WTC11 (cell line): ENCODE data around the gene LEAP2. TPM values are rescaled to one million over a fixed set of nuclear protein-coding genes. Genes with fewer than 3 reads are reported as not detected.

Experiments used
- ATAC-seq: fragments of 200-7000 bp; cut with Tn5 transposase; 2 replicates; pipeline ENCODE4 v1.10.0; 2021; ENCODE audit warnings: mild to moderate bottlenecking, moderate library complexity
- CTCF ChIA-PET: fragments of 300-600 bp; sonication (Branson Sonifier 250); formaldehyde crosslinking; loops from one replicate; lab custom pipeline; 2021; ENCODE audit warnings: antibody characterized with exemption; lab: Charles Lee
- POLR2A ChIA-PET: fragments of 350-600 bp; sonication (Branson Sonifier 250); formaldehyde crosslinking; loops from one replicate; lab custom pipeline; 2021; ENCODE audit warnings: antibody characterized with exemption; lab: Charles Lee
- DNase-seq: peaks from one replicate; pipeline ENCODE4 v3.0.0; 2021; ENCODE audit warnings: low spot score
- H3K27ac Mint-ChIP-seq: 2 replicates; pipeline ENCODE4 v1.8.0; 2021; ENCODE audit warnings: mixed read lengths
- H3K27me3 Mint-ChIP-seq: 2 replicates; pipeline ENCODE4 v1.8.0; 2021; ENCODE audit warnings: low read depth, mild to moderate bottlenecking, moderate library complexity, mixed read lengths
- H3K36me3 Mint-ChIP-seq: 2 replicates; pipeline ENCODE4 v1.8.0; 2021; ENCODE audit warnings: mixed read lengths
- H3K4me1 Mint-ChIP-seq: 2 replicates; pipeline ENCODE4 v1.8.0; 2022; ENCODE audit warnings: mixed read lengths
- H3K4me3 Mint-ChIP-seq: 2 replicates; pipeline ENCODE4 v1.8.0; 2021; ENCODE audit warnings: mild to moderate bottlenecking, moderate library complexity, mixed read lengths
- H3K9me3 Mint-ChIP-seq: 2 replicates; pipeline ENCODE4 v1.8.0; 2021; ENCODE audit warnings: mixed read lengths
- ARID4B ChIP-seq: sonication (generic); formaldehyde crosslinking; IDR thresholded peaks from 2 replicates; pipeline ENCODE4 v1.8.0; 2023; ENCODE audit warnings: missing genetic modification reagents, mild to moderate bottlenecking, borderline replicate concordance
- ESRRA ChIP-seq: sonication (generic); formaldehyde crosslinking; IDR thresholded peaks from 2 replicates; pipeline ENCODE4 v1.8.1; 2022; ENCODE audit warnings: mild to moderate bottlenecking, missing genetic modification reagents, borderline replicate concordance
- NFE2L1 ChIP-seq: sonication (generic); formaldehyde crosslinking; IDR thresholded peaks from 2 replicates; pipeline ENCODE4 v1.8.1; 2023; ENCODE audit warnings: missing genetic modification reagents
- PREB ChIP-seq: sonication (generic); formaldehyde crosslinking; IDR thresholded peaks from 2 replicates; pipeline ENCODE4 v1.8.1; 2022; ENCODE audit warnings: mild to moderate bottlenecking, missing genetic modification reagents, moderate library complexity, borderline replicate concordance
- SOX15 ChIP-seq: fragments of 250-450 bp; sonication (Bioruptor Pico); IDR thresholded peaks from 2 replicates; pipeline ENCODE4 v1.9.0; 2021; ENCODE audit warnings: mild to moderate bottlenecking
- TP53 ChIP-seq: sonication (generic); formaldehyde crosslinking; IDR thresholded peaks from 2 replicates; pipeline ENCODE4 v1.8.1; 2023; ENCODE audit warnings: mild to moderate bottlenecking, missing genetic modification reagents
- ZBTB21 ChIP-seq: sonication (generic); formaldehyde crosslinking; IDR thresholded peaks from 2 replicates; pipeline ENCODE4 v1.8.1; 2023; ENCODE audit warnings: mild to moderate bottlenecking, missing genetic modification reagents, borderline replicate concordance
- ZMAT4 ChIP-seq: fragments of 250-450 bp; sonication (Bioruptor Pico); IDR thresholded peaks from 2 replicates; pipeline ENCODE4 v1.9.0; 2021; ENCODE audit warnings: mild to moderate bottlenecking
- ZNF317 ChIP-seq: sonication (generic); formaldehyde crosslinking; IDR thresholded peaks from 2 replicates; pipeline ENCODE4 v1.8.1; 2023; ENCODE audit warnings: low read depth, mild to moderate bottlenecking, moderate library complexity, missing genetic modification reagents, borderline replicate concordance
- total RNA-seq: library from RNA; stranded (reverse); gene quantifications from 3 replicates; pipeline ENCODE4 v1.2.3, GENCODE V29; 2021
- TF ChIP-seq, protein P1 (sequence below): sonication (generic); formaldehyde crosslinking; IDR thresholded peaks from 2 replicates; pipeline ENCODE4 v1.8.1; 2023; ENCODE audit warnings: mild to moderate bottlenecking, missing genetic modification reagents, borderline replicate concordance
- TF ChIP-seq, protein P2 (sequence below): sonication (generic); formaldehyde crosslinking; IDR thresholded peaks from 2 replicates; pipeline ENCODE4 v1.8.1; 2022; ENCODE audit warnings: mild to moderate bottlenecking, moderate library complexity, missing genetic modification reagents
- TF ChIP-seq, protein P3 (sequence below): sonication (generic); formaldehyde crosslinking; IDR thresholded peaks from 2 replicates; pipeline ENCODE4 v1.8.1; 2023; ENCODE audit warnings: mild to moderate bottlenecking, missing genetic modification reagents
- TF ChIP-seq, protein P4 (sequence below): sonication (generic); formaldehyde crosslinking; IDR thresholded peaks from 2 replicates; pipeline ENCODE4 v1.8.0; 2022; ENCODE audit warnings: mild to moderate bottlenecking, missing genetic modification reagents
- TF ChIP-seq, protein P5 (sequence below): sonication (generic); formaldehyde crosslinking; IDR thresholded peaks from 2 replicates; pipeline ENCODE4 v1.8.0; 2022; ENCODE audit warnings: mild to moderate bottlenecking, missing genetic modification reagents
- TF ChIP-seq, protein P6 (sequence below): fragments of 250-450 bp; sonication (Bioruptor Pico); IDR thresholded peaks from 2 replicates; pipeline ENCODE4 v2.1.2; 2022; ENCODE audit warnings: mild to moderate bottlenecking, moderate library complexity

The LEAP2 gene
- total RNA-seq, 1 experiment from 2014 or later = 2.0 TPM

- TF ChIP-seq ARID4B (CRISPR knock-in tag) = no peak
- TF ChIP-seq, protein P1, sequence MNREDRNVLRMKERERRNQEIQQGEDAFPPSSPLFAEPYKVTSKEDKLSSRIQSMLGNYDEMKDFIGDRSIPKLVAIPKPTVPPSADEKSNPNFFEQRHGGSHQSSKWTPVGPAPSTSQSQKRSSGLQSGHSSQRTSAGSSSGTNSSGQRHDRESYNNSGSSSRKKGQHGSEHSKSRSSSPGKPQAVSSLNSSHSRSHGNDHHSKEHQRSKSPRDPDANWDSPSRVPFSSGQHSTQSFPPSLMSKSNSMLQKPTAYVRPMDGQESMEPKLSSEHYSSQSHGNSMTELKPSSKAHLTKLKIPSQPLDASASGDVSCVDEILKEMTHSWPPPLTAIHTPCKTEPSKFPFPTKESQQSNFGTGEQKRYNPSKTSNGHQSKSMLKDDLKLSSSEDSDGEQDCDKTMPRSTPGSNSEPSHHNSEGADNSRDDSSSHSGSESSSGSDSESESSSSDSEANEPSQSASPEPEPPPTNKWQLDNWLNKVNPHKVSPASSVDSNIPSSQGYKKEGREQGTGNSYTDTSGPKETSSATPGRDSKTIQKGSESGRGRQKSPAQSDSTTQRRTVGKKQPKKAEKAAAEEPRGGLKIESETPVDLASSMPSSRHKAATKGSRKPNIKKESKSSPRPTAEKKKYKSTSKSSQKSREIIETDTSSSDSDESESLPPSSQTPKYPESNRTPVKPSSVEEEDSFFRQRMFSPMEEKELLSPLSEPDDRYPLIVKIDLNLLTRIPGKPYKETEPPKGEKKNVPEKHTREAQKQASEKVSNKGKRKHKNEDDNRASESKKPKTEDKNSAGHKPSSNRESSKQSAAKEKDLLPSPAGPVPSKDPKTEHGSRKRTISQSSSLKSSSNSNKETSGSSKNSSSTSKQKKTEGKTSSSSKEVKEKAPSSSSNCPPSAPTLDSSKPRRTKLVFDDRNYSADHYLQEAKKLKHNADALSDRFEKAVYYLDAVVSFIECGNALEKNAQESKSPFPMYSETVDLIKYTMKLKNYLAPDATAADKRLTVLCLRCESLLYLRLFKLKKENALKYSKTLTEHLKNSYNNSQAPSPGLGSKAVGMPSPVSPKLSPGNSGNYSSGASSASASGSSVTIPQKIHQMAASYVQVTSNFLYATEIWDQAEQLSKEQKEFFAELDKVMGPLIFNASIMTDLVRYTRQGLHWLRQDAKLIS (CRISPR knock-in tag) = no peak
- no peak for TF ChIP-seq SOX15 (CRISPR knock-in tag)
- no peak for TF ChIP-seq TP53 (CRISPR knock-in tag)
- TF ChIP-seq ZBTB21 (CRISPR knock-in tag) = no peak
Observed at GRCh38 chr5:132853790-132854189, 19.7 kb upstream of the LEAP2 start (continued).

GRCh38 chr5:132854301-132854700, 19.2 kb upstream of the LEAP2 start:
- peaks cover 8% of the 10 kb centered on the region for H3K4me1 Mint-ChIP-seq
- TF ChIP-seq, protein P2, sequence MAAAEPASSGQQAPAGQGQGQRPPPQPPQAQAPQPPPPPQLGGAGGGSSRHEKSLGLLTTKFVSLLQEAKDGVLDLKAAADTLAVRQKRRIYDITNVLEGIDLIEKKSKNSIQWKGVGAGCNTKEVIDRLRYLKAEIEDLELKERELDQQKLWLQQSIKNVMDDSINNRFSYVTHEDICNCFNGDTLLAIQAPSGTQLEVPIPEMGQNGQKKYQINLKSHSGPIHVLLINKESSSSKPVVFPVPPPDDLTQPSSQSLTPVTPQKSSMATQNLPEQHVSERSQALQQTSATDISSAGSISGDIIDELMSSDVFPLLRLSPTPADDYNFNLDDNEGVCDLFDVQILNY (CRISPR knock-in tag) = no peak
- TF ChIP-seq, protein P3, sequence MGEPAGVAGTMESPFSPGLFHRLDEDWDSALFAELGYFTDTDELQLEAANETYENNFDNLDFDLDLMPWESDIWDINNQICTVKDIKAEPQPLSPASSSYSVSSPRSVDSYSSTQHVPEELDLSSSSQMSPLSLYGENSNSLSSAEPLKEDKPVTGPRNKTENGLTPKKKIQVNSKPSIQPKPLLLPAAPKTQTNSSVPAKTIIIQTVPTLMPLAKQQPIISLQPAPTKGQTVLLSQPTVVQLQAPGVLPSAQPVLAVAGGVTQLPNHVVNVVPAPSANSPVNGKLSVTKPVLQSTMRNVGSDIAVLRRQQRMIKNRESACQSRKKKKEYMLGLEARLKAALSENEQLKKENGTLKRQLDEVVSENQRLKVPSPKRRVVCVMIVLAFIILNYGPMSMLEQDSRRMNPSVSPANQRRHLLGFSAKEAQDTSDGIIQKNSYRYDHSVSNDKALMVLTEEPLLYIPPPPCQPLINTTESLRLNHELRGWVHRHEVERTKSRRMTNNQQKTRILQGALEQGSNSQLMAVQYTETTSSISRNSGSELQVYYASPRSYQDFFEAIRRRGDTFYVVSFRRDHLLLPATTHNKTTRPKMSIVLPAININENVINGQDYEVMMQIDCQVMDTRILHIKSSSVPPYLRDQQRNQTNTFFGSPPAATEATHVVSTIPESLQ (CRISPR knock-in tag) = no peak
- TF ChIP-seq ESRRA (CRISPR knock-in tag) (no peak), PREB (no peak), ZNF317 (no peak), ZMAT4 (no peak), NFE2L1 (CRISPR knock-in tag) (no peak)
- TF ChIP-seq, protein P4, sequence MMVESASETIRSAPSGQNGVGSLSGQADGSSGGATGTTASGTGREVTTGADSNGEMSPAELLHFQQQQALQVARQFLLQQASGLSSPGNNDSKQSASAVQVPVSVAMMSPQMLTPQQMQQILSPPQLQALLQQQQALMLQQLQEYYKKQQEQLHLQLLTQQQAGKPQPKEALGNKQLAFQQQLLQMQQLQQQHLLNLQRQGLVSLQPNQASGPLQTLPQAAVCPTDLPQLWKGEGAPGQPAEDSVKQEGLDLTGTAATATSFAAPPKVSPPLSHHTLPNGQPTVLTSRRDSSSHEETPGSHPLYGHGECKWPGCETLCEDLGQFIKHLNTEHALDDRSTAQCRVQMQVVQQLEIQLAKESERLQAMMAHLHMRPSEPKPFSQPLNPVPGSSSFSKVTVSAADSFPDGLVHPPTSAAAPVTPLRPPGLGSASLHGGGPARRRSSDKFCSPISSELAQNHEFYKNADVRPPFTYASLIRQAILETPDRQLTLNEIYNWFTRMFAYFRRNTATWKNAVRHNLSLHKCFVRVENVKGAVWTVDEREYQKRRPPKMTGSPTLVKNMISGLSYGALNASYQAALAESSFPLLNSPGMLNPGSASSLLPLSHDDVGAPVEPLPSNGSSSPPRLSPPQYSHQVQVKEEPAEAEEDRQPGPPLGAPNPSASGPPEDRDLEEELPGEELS (CRISPR knock-in tag) = no peak
- TF ChIP-seq, protein P5, sequence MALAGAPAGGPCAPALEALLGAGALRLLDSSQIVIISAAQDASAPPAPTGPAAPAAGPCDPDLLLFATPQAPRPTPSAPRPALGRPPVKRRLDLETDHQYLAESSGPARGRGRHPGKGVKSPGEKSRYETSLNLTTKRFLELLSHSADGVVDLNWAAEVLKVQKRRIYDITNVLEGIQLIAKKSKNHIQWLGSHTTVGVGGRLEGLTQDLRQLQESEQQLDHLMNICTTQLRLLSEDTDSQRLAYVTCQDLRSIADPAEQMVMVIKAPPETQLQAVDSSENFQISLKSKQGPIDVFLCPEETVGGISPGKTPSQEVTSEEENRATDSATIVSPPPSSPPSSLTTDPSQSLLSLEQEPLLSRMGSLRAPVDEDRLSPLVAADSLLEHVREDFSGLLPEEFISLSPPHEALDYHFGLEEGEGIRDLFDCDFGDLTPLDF = no peak
- TF ChIP-seq, protein P6, sequence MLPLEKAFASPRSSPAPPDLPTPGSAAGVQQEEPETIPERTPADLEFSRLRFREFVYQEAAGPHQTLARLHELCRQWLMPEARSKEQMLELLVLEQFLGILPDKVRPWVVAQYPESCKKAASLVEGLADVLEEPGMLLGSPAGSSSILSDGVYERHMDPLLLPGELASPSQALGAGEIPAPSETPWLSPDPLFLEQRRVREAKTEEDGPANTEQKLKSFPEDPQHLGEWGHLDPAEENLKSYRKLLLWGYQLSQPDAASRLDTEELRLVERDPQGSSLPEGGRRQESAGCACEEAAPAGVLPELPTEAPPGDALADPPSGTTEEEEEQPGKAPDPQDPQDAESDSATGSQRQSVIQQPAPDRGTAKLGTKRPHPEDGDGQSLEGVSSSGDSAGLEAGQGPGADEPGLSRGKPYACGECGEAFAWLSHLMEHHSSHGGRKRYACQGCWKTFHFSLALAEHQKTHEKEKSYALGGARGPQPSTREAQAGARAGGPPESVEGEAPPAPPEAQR (CRISPR knock-in tag) = no peak
- ATAC-seq (peak; percentile 26; the same call in 1 of the 2 replicates), DNase-seq (no peak)
- ChIA-PET CTCF (interaction anchor here (0.6 to 1.7 kb wide), 10 partner anchors 11 to 444 kb away, joined by 3 to 10 read pairs (median 4); partner anchors contain the start of genes CCNI2, GDF9 and UQCRQ), POLR2A (interaction anchor here (0.6 kb wide), 1 partner anchor 101 kb away, joined by 3 read pairs; no protein-coding TSS in a partner anchor)
- no peaks in the 10 kb centered on the region for H3K9me3 Mint-ChIP-seq
- H3K36me3 Mint-ChIP-seq = no peaks in the 10 kb centered on the region
- peak overlapping the region; percentile 90 for H3K27ac Mint-ChIP-seq
- H3K4me3 Mint-ChIP-seq = no peak overlapping the region
- no peaks in the 10 kb centered on the region for H3K27me3 Mint-ChIP-seq
